COLO668 (cell line): ENCODE measurements around the gene SLC25A38.
A peak's percentile ranks its signal among the peaks of the same experiment; 100 is the strongest.

Experiments used
- DNase-seq: peaks from one replicate; lab custom pipeline; 2025; ENCODE audit not compliant: unreplicated experiment; lab: John Stamatoyannopoulos, UW

SLC25A38 gene

DNA sequence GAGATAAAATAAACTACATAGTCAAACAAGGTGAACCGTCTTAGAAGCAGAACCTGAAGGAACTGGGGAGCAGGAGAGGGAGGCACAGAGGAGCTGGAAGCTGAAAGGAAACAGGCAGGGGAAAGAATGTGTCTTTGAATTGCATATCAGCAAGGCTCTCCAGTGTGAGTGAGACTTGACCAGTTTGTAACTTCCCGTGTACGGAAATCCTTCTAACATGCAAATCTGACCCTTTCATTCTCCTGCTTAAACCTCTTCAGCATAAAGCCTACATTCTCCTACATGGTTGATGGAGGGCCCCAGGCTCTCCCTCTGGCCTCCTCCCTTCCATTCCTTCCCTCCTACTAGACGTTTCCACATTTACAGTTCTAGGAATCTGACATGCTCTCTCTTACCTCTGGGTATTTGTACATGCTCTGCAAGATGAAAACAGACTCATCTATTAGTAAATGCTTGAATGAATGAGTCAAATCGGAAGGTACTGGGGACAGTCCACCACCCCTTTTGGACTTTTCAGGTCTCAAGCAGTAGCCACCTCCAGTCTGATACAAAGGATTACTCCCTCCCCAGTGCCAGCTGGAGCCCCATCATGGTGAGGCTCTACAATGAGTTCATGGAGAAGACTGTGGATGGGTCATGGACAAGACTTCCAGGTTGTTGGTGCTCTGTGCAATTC, 6.1 kb upstream of the SLC25A38 start:
- no peak for DNase-seq

DNA sequence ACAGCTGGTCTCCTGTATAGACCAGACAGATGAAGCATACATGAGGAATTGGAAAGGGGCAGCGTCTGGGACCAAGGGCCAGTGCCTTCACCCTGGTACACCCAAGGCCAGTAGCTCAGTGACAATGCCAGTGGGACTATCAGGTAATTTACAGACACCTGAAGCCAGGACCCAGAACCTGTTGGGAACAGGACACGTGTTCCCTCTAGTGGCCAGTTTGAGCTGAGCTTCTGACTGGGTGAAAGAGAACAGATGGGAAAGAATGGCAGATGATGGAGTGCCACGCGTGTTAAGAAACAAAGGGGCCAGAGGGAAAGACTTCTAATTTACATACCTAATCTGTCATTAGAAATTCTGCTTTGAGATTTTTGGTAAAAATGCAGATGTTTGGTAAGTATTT, 5.1 kb upstream of the SLC25A38 start:
- DNase-seq, result no peak

DNA sequence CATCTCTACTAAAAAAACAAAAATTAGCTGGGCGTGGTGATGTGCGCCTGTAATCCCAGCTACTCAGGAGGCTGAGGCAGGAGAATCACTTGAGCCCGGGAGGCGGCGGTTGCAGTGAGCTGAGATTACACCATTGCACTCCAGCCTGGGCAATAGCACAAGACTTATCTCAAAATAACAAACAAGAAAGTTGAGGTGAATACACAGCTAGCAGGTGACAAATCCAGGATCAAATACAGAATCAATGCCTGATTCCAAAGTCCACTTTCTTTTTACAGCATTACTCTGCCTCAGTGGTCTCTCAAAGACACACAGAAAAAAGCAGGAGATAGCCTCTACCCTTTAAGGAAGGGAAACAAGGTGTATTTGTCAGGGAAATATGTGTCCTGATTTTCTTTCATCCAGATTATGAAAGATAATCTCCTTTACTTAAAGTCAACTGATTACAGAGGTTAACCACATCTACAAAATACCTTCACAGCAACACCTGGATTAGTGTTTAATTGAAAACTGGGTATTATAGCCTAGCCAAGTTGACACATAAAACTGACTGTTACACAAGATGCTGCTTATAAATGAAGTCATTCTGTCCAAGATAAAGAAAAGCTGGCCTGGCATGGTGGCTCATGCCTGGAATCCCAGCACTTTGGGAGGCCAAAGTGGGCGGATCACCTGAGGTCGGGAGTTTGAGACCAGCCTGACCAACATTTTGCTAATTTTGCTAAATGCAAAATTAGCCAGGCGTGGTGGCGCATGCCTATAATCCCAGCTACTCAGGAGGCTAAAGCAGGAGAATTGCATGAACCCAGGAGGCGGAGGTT, 4.0 kb upstream of the SLC25A38 start:
- DNase-seq, result no peak

DNA sequence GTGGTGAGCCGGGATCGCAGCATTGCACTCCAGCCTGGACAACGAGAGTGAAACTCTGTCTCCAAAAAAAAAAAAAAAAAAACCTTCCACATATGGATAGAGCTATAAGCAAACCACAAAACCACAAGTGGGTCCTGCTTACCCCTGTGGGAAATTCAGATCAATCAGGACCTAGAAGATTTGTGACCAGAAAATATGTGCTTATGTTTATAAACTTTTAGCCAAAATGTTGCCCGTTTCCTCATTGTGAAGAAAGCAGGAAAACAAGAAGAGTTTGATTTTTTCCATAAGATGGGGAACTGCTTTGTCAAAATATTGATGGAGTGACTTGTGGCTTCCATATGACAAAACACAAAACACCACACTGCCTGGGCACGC, 3.4 kb upstream of the SLC25A38 start:
- DNase-seq, result no peak

DNA sequence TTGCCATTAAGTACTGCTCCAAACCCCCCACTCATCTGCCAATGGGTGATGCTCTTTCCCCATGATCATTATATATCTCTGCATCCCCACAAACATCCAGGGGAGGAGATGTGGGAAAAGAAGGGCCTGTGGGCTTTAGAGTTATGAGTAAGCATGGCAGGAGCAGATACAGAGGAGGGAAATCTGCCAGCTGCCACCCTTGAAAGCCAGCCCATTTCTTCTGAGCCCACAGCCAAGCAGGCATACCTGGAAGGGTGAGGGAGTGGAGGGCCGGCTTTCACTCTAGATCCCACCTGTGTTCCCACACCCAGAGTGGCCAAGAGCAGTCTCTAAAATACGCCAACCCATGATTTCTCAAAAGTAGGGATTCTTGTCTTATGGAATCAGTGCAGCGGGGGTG, 1.7 kb upstream of the SLC25A38 start:
- no peak for DNase-seq

DNA sequence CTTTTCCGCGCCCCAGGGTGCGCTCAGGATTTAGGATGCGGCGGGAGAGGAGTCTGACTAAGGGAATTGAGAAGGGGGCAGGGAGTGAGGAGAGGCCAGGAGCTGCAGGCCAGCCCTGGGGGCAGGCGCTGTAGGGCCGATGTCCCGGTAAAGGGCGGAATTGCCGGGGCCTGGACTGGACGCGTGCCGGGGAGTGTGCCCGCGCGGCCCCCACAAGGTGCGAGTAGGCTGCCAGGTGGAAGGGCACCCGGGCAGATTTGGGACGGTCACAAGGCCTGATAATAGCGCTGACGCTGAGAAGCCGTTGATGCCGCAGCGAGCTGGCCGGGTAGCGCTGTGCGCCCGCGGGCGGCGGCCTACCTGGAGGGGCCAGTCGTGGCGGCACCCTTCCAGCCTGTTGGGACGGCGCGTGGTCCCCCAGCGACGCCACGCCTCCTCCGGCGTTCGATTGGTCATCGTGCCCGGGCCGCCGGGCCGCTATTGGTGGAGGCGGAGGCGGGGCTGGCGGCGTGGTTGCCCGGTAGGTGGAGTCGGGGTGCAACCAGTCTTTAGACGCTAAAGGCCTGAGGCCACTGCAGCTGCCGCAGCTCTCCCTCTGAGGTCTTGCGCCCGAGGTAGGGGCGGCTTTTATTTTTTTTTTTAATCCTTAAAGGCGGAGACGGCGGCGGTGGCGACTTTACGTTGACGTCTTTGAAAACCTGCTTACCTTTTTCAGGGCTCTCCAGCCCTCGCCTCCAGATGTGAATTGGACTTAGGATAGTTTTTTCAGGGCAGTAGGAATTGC, 903 bp downstream of the SLC25A38 start:
- DNase-seq, result no peak

DNA sequence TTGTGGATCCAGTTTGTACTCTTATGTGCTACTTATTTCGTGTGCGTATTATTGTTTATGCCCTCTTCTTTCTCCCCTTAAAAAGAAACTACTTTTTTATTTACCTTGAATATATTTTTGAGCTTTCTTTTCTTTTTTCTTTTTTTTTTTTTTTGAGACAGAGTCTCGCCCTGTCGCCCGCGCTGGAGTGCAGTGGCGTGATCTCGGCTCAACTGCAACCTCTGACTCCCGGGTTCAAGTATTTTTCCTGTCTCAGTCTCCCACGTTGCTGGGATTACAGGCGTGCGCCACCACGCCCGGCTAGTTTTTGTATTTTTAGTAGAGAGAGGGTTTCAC, 1.5 kb downstream of the SLC25A38 start:
- no peak for DNase-seq

DNA sequence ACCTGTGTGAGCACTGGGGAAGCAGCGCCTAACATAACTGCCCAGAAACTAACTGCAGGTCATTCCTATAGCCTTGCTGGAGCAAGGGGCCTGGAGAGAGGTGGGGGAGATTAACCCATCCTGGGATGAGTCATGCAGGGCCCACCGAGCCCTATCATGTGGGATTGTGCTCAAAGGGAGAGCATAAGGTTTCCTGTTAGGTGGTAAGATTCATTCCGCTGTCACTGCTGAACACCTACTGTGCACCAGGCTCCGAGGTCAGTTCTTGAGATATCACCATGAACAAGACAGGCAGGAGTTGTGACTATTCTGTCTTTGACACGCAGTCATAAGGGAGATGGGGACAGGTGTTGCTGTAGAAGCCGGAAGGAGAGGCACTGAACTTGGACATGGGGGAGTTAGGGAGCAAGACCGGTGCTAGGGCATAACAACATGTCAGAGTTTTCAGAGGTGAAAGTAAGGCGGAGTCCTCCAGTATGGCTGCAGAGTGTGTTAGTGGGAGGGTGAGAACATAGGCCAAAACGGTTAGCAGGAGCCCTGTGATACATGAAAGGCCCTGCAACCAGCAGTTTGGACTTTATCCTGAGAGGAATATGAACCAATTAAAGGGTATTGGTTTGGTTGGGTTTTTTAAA, 2.4 kb downstream of the SLC25A38 start:
- DNase-seq, result no peak

DNA sequence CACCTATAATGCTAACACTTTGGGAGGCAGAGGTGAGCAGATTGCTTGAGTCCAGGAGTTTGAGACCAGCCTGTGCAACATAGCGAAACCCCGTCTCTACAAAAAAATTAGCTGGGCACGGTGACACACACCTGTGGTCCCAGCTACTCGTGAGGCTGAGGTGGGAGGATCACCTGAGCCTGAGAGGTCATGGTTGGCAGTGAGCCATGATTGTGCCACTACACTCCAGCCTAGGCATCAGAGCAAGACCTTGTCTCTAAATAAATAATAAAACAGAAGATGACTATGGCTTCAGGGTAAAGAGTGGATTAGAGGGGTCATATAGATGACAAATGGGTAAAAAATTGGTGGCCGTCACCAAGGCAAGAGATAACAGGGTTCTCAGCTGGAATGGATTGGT, 3.1 kb downstream of the SLC25A38 start:
- no peak for DNase-seq

DNA sequence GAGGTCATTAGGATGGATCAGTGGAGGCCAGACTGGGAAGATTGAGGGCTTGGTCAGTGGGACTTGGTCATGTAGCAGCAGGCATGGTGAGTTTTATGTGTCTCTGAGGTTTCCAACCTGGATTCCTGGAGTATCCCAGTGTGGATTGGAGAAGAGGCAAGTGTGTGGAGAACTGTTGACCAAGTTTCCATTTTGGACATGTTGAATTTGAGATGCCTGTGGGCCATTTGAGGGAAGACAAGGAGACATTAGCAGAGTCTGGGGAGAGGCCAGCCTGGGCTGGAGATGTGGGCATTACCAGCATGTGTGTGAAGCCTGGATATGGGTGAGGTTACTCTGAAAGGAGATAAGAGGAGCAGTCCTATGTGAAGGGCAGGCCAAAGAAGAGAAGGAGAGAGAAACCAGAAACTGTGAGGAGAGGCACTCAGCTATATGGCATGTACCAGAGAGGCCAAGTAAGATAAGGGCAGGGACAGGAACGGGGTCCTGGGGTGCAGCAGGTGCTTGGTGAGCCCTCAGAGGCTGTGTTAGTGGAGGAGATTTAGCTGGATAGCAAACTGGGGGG, 4.3 kb downstream of the SLC25A38 start:
- DNase-seq, result no peak

DNA sequence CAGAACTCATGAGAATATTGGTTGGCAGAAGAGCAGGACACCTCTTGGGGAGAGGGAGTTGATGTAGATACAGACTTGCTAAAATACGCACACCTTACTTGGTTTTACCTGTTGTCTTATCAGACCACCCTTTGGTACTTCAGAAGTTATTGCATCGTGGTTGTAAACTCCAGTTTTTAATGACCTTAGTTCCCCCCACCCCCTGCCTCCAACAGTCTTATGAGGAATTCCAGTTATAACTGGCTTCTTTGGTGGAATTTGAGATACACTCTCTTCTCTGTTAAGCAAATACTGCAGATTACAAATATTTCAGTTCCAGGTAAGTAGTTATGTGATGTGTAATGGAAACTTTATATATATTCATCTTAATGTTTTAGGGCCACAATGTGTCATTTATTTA, 5.0 kb downstream of the SLC25A38 start:
- DNase-seq, result no peak

DNA sequence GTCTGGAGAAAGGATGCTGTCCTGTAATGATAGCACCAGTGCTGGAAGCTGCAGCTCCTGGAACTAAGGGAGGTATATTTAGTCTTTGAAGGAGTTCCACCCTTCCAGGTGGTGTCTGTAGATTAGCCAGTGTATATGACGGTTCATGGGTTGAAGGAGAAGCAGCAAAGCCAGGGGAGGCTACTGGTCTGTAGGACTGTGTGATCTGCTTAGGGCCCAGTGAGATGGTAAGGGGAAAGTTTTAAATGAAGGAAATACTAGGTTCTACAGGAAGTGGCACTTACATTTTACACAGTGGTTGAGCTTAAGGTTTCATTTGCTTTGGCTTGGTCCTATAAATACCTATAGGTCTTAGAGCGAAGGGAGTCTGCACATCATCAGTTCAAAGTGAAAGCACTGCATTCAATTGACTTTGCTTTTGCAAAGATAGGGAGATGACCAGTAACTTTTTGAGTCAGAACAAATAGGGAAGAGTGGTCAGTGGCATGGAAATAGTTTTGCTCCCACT, 5.6 kb downstream of the SLC25A38 start:
- no peak for DNase-seq

DNA sequence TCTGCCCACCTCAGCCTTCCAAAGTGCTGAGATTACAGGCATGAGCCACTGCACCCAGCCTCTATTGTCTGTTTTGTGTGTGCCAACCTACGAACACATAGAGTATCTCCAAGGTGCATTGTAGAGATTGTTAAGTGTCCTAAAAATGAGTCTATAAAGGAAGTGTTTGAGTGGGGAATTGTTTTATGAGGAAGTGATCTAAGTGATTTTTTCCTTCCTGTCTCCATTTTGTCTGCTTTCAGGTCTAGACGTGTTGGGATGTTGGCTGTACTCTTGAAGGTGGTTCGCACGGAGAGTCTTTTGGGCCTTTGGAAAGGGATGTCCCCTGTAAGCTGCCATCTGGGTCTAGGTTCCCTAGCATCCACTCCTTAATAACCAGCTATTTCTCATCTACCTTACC, 7.0 kb downstream of the SLC25A38 start:
- no peak for DNase-seq

DNA sequence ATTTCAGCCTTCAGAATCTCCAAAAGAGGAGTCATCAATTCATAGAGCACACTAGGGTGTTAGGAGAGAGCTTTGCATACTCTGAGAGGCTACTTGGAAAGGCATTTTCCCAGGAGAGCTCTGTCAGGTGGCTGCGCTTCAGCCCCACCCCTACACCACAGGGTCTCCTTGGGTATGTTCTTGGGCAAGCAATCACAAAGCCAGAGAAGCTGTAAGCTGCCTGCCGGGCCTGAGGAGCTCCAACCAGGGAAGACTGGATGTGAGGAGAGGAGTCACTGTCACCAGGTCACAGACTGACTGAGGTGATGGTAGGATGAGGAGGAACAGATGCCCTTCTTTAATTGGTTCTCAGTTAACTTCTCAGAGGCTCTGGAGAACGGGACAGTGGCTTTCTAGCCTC, 13.5 kb downstream of the SLC25A38 start:
- no peak for DNase-seq

DNA sequence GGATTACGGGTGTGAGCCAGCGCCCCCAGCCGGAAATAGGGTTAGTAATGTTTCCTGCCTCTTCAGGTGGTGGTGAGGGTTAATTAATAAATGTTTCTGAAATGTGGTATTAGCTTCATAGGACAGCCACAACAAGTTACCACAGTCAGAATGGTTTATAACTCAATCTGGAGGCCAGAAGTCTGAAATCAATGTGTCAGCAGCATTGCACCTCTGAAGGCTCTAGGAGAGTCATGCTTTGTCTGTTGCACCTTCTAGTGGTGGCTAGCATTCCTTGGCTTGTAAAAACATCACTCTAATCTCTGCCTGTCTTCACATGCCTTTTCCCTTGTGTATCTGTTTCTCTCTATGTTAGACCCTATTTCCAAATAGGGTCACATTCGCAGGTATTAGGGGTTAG, 15.5 kb downstream of the SLC25A38 start:
- DNase-seq, result no peak

DNA sequence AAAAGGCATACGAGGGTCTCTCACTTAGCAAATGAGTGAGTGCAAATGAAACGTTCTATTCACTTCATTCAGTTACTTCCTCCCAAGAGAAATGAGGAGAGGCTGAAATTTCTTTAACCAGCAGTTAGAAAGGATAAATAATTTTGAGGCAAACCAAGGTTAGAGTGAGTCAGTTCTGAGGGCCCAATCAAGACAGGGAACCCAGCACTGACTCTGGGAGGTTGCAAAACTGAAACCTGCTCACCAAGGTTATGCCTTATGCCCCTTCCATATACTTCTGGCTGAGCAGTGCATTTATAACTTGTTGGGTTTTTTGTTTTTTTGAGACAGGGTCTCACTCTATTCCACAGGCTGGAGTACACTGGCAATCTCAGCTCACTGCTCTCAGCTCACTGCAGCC, 18.8 kb downstream of the SLC25A38 start:
- DNase-seq, result no peak

DNA sequence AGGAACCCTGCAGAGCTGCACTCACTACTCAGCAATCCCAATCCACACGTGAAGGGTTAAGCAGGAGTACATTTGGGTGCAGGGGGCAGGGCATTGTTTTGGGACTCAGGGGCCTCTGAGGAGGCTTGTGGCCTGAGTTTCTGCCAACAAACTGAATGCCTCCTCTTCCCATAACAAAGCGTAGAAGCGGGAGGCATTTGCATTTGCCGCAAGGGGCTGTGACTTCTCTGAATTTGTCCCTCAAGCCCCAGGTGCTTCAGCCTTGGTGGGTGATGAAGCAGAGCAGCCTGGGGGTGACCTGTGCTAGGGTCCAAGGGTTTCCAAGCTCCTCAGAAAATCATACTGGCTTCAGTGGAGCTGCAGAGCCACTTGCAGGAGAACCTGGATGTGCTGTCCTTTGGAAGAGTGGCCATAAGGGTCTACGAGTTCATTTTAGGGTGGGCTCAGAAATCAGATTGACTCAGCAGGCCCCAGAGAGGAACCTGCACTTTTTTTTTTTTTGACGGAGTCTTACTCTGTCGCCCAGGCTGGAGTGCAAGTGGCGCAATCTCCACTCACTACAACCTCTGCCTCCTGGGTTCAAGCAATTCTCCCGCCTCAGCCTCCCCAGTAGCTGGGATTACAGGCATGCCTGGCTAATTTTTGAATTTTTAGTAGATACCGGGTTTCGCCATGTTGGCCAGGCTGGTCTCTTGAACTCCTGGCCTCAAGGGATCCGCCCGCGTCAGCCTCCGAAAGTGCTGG, 21.9 kb downstream of the SLC25A38 start:
- no peak for DNase-seq

DNA sequence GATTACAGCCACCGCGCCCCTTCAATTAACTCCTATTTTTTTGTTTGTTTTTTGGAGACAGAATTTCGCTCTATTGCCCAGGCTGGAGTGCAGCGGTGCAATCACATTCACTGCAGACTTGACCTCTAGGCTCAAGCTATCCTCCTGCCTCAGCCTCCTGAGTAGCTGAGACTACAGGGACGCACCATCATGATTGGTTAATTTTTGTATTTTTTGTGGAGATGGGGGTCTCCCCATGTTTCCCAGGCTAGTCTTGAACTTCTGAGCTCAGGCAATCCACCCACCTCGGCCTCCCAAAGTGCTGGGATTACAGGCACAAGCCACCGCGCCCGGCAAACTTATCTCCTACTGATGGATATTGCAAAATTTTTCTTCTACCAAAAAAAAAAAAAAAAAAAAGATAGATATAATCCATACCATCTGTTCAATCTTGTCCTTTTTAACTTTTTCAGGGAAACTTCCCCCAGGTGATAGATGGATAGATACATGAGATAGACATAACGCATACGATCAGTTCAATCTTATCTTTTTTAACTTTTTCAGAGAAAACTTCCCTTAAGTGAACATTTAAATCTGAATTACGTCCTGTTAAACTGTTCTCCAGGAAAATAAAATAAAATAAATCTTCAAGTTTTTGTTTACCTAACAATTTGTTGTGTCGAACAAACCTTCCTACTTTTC, 22.7 kb downstream of the SLC25A38 start:
- no peak for DNase-seq

DNA sequence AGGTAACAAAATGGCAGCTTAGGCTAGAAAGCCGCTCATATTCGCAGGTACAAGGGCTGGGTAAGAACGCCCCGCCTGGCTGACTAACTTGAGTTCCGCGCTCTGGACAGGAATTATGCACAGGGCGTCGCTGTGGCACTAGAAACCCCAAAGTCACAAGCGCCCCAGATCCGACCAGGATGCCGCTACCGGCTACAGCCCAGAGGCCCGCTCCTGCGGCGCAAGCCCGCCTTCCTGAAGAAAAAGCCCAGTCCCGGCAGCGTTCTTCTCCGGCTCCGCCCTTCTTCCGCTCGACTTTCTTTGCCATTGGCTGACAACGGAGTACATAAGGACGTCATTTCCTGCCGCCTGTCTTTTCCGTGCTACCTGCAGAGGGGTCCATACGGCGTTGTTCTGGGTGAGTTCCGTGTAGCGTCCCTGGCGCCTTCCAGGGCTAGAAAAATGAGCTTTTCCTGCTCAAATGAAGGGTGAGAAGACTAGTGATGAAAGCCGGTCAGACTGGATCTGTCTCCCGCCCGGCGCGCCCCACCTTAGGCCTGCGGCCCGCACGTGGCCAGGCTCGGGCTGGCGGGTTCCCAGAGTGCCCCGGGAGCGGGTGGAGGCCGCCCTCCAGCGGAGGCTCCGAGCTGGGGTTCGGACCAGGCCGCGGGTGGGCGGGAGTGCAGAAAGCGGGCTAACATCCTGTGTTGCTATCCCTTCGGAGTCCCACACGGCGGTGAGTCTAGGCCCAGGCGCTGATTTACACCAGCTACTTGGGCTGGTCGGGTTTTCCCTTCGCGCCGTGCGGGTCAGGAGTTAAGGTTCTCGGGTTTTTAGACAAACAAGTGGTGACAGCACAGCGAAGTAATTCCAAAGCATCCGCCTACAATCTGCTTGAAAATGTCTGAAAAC, 23.4 kb downstream of the SLC25A38 start, which contains the start of gene RPSA:
Gene RPSA (plus strand): TSS at position 353 of the 891 bp plus-strand sequence. CDS start 934 bp downstream, outside the sequence.
- peak; percentile 91 for DNase-seq
